HUES6 (cell line): ENCODE measurements around the gene MGMT.

Experiments used
- H3K27ac ChIP-seq: 2 replicates; pipeline ENCODE4 v1.7.0; 2013; ENCODE audit warnings: low read depth, mild to moderate bottlenecking, low read length, inconsistent platforms
- H3K27me3 ChIP-seq: 2 replicates; pipeline ENCODE4 v1.6.1; 2013; ENCODE audit warnings: low read length; ENCODE audit not compliant: control insufficient read depth, insufficient read depth
- H3K36me3 ChIP-seq: 2 replicates; pipeline ENCODE4 v1.6.1; 2013; ENCODE audit warnings: low read length; ENCODE audit not compliant: control insufficient read depth, insufficient read depth
- H3K4me1 ChIP-seq: 2 replicates; pipeline ENCODE4 v1.6.1; 2013; ENCODE audit warnings: low read length; ENCODE audit not compliant: control insufficient read depth, insufficient read depth
- H3K4me3 ChIP-seq: 2 replicates; pipeline ENCODE4 v1.5.1; 2013; ENCODE audit warnings: low read depth, low read length
- H3K9ac ChIP-seq: one replicate; pipeline ENCODE4 v1.6.1; 2013; ENCODE audit warnings: mild to moderate bottlenecking, low read length
- H3K9me3 ChIP-seq: 2 replicates; pipeline ENCODE4 v1.6.1; 2013; ENCODE audit warnings: low read depth, low read length; ENCODE audit not compliant: control insufficient read depth, insufficient read depth

Gene MGMT

GRCh38 chr10:129764901-129765663 lies 298.0 kb downstream of the MGMT start:
- Histone ChIP-seq H3K9me3 (no peaks in the 10 kb centered on the region), H3K27ac (no peak overlapping the region), H3K4me1 (peaks cover 11% of the 10 kb centered on the region; the same call in 1 of the 2 replicates), H3K4me3 (no peak overlapping the region), H3K36me3 (no peaks in the 10 kb centered on the region), H3K27me3 (no peaks in the 10 kb centered on the region), H3K9ac (no peak overlapping the region)

GRCh38 chr10:129765664-129766550 lies 298.9 kb downstream of the MGMT start:
- Histone ChIP-seq H3K27me3 (no peaks in the 10 kb centered on the region), H3K9ac (no peak overlapping the region), H3K27ac (no peak overlapping the region), H3K4me1 (peaks cover 11% of the 10 kb centered on the region; the same call in 1 of the 2 replicates), H3K36me3 (no peaks in the 10 kb centered on the region), H3K9me3 (no peaks in the 10 kb centered on the region), H3K4me3 (no peak overlapping the region)

- Histone ChIP-seq H3K36me3 (no peaks in the 10 kb centered on the region), H3K27me3 (no peaks in the 10 kb centered on the region), H3K9ac (no peak overlapping the region), H3K4me1 (peaks cover 10% of the 10 kb centered on the region; the same call in 1 of the 2 replicates), H3K27ac (no peak overlapping the region), H3K4me3 (no peak overlapping the region), H3K9me3 (no peaks in the 10 kb centered on the region)
Measured at GRCh38 chr10:129766611-129767550, 299.8 kb downstream of the MGMT start.

GRCh38 chr10:129767751-129768150 lies 300.7 kb downstream of the MGMT start:
- H3K36me3 ChIP-seq = no peaks in the 10 kb centered on the region
- H3K9ac ChIP-seq = no peak overlapping the region
- H3K9me3 ChIP-seq = no peaks in the 10 kb centered on the region
- H3K27me3 ChIP-seq = no peaks in the 10 kb centered on the region
- peaks cover 1% of the 10 kb centered on the region; the same call in 1 of the 2 replicates for H3K4me1 ChIP-seq
- no peak overlapping the region for H3K27ac ChIP-seq
- H3K4me3 ChIP-seq = no peak overlapping the region

GRCh38 chr10:129768437-129769355 lies 301.7 kb downstream of the MGMT start:
- Histone ChIP-seq H3K36me3 (no peaks in the 10 kb centered on the region), H3K27me3 (no peaks in the 10 kb centered on the region), H3K4me3 (no peak overlapping the region), H3K9me3 (no peaks in the 10 kb centered on the region), H3K27ac (no peak overlapping the region), H3K4me1 (no peaks in the 10 kb centered on the region), H3K9ac (no peak overlapping the region)

- Histone ChIP-seq H3K9ac (no peak overlapping the region), H3K27ac (no peak overlapping the region), H3K36me3 (no peaks in the 10 kb centered on the region), H3K4me3 (no peak overlapping the region), H3K9me3 (no peaks in the 10 kb centered on the region), H3K4me1 (no peaks in the 10 kb centered on the region), H3K27me3 (no peaks in the 10 kb centered on the region)
Measured at GRCh38 chr10:129769381-129770116, 302.5 kb downstream of the MGMT start.

GRCh38 chr10:129770286-129770685 lies 303.2 kb downstream of the MGMT start:
- Histone ChIP-seq H3K27ac (no peak overlapping the region), H3K36me3 (no peaks in the 10 kb centered on the region), H3K27me3 (no peaks in the 10 kb centered on the region), H3K9ac (no peak overlapping the region), H3K4me1 (no peaks in the 10 kb centered on the region), H3K9me3 (no peaks in the 10 kb centered on the region), H3K4me3 (no peak overlapping the region)

- no peaks in the 10 kb centered on the region for H3K4me1 ChIP-seq
- no peaks in the 10 kb centered on the region for H3K9me3 ChIP-seq
- H3K36me3 ChIP-seq = no peaks in the 10 kb centered on the region
- H3K27ac ChIP-seq = no peak overlapping the region
- H3K4me3 ChIP-seq = no peak overlapping the region
- no peaks in the 10 kb centered on the region for H3K27me3 ChIP-seq
- no peak overlapping the region for H3K9ac ChIP-seq
Measured at GRCh38 chr10:129771024-129771423, 304.0 kb downstream of the MGMT start.

GRCh38 chr10:129771576-129771975 lies 304.5 kb downstream of the MGMT start:
- H3K9ac ChIP-seq = no peak overlapping the region
- no peaks in the 10 kb centered on the region for H3K9me3 ChIP-seq
- H3K27ac ChIP-seq = no peak overlapping the region
- H3K27me3 ChIP-seq = no peaks in the 10 kb centered on the region
- H3K4me3 ChIP-seq = no peak overlapping the region
- no peaks in the 10 kb centered on the region for H3K36me3 ChIP-seq
- no peaks in the 10 kb centered on the region for H3K4me1 ChIP-seq
